GM18858 (cell line): ENCODE measurements around the gene NPAS1.
A peak's percentile ranks its signal among the peaks of the same experiment; 100 is the strongest.
"Not testable (repeated sequence)": the region's sequence is repeated elsewhere in the genome, so short reads cannot be mapped to it uniquely, and the experiment has no call there.

Experiments
- ATAC-seq: cut with Tn5 transposase; IDR thresholded peaks from one replicate; pipeline ENCODE4 v1.9.1; 2021; ENCODE audit not compliant: unreplicated experiment

NPAS1 gene

GRCh38 chr19:47044946-47045866 lies 25.6 kb downstream of the NPAS1 start:
- ATAC-seq = no peak

- no peak for ATAC-seq
Measured at GRCh38 chr19:47045867-47046470, 26.3 kb downstream of the NPAS1 start.

GRCh38 chr19:47047272-47047762 lies 27.7 kb downstream of the NPAS1 start:
- ATAC-seq = no peak

- ATAC-seq = peak; percentile 11
Measured at GRCh38 chr19:47047763-47048405, 28.2 kb downstream of the NPAS1 start.

- ATAC-seq = no peak
Measured at GRCh38 chr19:47049307-47049700, 29.7 kb downstream of the NPAS1 start.

GRCh38 chr19:47050562-47050961 lies 30.9 kb downstream of the NPAS1 start:
- ATAC-seq = not testable (repeated sequence)

- ATAC-seq = no peak
Measured at GRCh38 chr19:47056411-47056810, 36.8 kb downstream of the NPAS1 start.

GRCh38 chr19:47057328-47057727 lies 37.7 kb downstream of the NPAS1 start:
- no peak for ATAC-seq

- no peak for ATAC-seq
Measured at GRCh38 chr19:47058621-47059022, 39.0 kb downstream of the NPAS1 start.

GRCh38 chr19:47063874-47064273 lies 44.2 kb downstream of the NPAS1 start:
- ATAC-seq = no peak

- no peak for ATAC-seq
Measured at GRCh38 chr19:47065242-47065641, 45.6 kb downstream of the NPAS1 start.

GRCh38 chr19:47066376-47067214 lies 47.0 kb downstream of the NPAS1 start:
- ATAC-seq = no peak

- no peak for ATAC-seq
Measured at GRCh38 chr19:47067215-47067847, 47.7 kb downstream of the NPAS1 start.

GRCh38 chr19:47068246-47068645 lies 48.6 kb downstream of the NPAS1 start:
- ATAC-seq = no peak

- no peak for ATAC-seq
Measured at GRCh38 chr19:47068876-47069406, 49.3 kb downstream of the NPAS1 start.

- ATAC-seq = no peak
Measured at GRCh38 chr19:47069795-47070194, 50.2 kb downstream of the NPAS1 start.

- no peak for ATAC-seq
Measured at GRCh38 chr19:47070756-47071155, 51.1 kb downstream of the NPAS1 start.

GRCh38 chr19:47071731-47072130 lies 52.1 kb downstream of the NPAS1 start:
- no peak for ATAC-seq

GRCh38 chr19:47072323-47072722 lies 52.7 kb downstream of the NPAS1 start:
- no peak for ATAC-seq

GRCh38 chr19:47073574-47073973 lies 53.9 kb downstream of the NPAS1 start:
- no peak for ATAC-seq
